A549 (cell line): ENCODE measurements around the gene CNOT3.

Experiments used
- CHD2 ChIP-seq: fragments of 150-350 bp; IDR thresholded peaks from 2 replicates; pipeline ENCODE4 v1.6.1; 2014; ENCODE audit warnings: low read length; ENCODE audit not compliant: partially characterized antibody
- CTCF ChIP-seq: fragments of >200 bp; sonication (Bioruptor Twin); formaldehyde crosslinking; IDR thresholded peaks from 3 replicates; pipeline ENCODE4 v1.5.1; 2016
- EP300 ChIP-seq, 2 experiments: fragments of >200 bp; sonication (Bioruptor Twin); formaldehyde crosslinking; IDR thresholded peaks; 2 replicates in 1 of 2; 3 replicates in 1 of 2; pipeline ENCODE4 v1.6.1; 2016 to 2017
- MAZ ChIP-seq: fragments of 150-350 bp; IDR thresholded peaks from 2 replicates; pipeline ENCODE4 v1.6.1; 2014; ENCODE audit warnings: antibody characterized with exemption, low read depth, low read length, borderline replicate concordance
- POLR2A ChIP-seq: IDR thresholded peaks from 2 replicates; pipeline ENCODE4 v1.6.1; 2012; ENCODE audit warnings: mild to moderate bottlenecking, low read length
- POLR2AphosphoS2 ChIP-seq: conservative IDR thresholded peaks from 2 replicates; pipeline ENCODE4 v1.6.1; 2012; ENCODE audit warnings: low read length, improper control_type of control experiment, inconsistent platforms
- RCOR1 ChIP-seq: fragments of 150-350 bp; IDR thresholded peaks from 2 replicates; pipeline ENCODE4 v1.6.1; 2014; ENCODE audit warnings: antibody characterized with exemption, low read length, low read depth
- RFX5 ChIP-seq: fragments of 450-650 bp; IDR thresholded peaks from 2 replicates; pipeline ENCODE4 v1.7.1; 2014; ENCODE audit warnings: antibody characterized with exemption, mild to moderate bottlenecking, moderate library complexity
- ZNF302 ChIP-seq: fragments of 250-450 bp; sonication (Bioruptor Pico); IDR thresholded peaks from 2 replicates; pipeline ENCODE4 v1.9.0; 2021; ENCODE audit warnings: inconsistent platforms, mild to moderate bottlenecking, moderate library complexity
- TF ChIP-seq, protein P1 (sequence below): IDR thresholded peaks from 2 replicates; pipeline ENCODE4 v1.6.1; 2012
- TF ChIP-seq, protein P2 (sequence below): IDR thresholded peaks from 2 replicates; pipeline ENCODE4 v1.6.1; 2012; ENCODE audit warnings: low read depth, borderline replicate concordance
- TF ChIP-seq, protein P3 (sequence below): fragments of 450-650 bp; IDR thresholded peaks from 2 replicates; pipeline ENCODE4 v1.6.1; 2014; ENCODE audit warnings: antibody characterized with exemption

- TF ChIP-seq EP300 (IDR thresholded peaks at IDR 0.05) (no peak), CTCF (no peak), ZNF302 (no peak), MAZ (no peak), RFX5 (no peak), CHD2 (no peak), POLR2AphosphoS2 (no peak), RCOR1 (no peak), POLR2A (no peak)
- TF ChIP-seq, protein P1, sequence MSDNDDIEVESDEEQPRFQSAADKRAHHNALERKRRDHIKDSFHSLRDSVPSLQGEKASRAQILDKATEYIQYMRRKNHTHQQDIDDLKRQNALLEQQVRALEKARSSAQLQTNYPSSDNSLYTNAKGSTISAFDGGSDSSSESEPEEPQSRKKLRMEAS = no peak
- TF ChIP-seq, protein P2, sequence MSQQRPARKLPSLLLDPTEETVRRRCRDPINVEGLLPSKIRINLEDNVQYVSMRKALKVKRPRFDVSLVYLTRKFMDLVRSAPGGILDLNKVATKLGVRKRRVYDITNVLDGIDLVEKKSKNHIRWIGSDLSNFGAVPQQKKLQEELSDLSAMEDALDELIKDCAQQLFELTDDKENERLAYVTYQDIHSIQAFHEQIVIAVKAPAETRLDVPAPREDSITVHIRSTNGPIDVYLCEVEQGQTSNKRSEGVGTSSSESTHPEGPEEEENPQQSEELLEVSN = no peak
- TF ChIP-seq, protein P3, sequence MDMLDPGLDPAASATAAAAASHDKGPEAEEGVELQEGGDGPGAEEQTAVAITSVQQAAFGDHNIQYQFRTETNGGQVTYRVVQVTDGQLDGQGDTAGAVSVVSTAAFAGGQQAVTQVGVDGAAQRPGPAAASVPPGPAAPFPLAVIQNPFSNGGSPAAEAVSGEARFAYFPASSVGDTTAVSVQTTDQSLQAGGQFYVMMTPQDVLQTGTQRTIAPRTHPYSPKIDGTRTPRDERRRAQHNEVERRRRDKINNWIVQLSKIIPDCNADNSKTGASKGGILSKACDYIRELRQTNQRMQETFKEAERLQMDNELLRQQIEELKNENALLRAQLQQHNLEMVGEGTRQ = no peak
These were observed 3.5 kb upstream of the CNOT3 start for GRCh38 chr19:54133957-54134590.
